Fibroblast of upper back skin (primary cell): Measurements from ENCODE around the gene FBXL4.
"Not testable (repeated sequence)": the region's sequence is repeated elsewhere in the genome, so short reads cannot be mapped to it uniquely, and the experiment has no call there.

Source experiments
- DNase-seq: peaks from one replicate; pipeline ENCODE4 v3.0.0-alpha.2; 2013

The FBXL4 gene

DNA sequence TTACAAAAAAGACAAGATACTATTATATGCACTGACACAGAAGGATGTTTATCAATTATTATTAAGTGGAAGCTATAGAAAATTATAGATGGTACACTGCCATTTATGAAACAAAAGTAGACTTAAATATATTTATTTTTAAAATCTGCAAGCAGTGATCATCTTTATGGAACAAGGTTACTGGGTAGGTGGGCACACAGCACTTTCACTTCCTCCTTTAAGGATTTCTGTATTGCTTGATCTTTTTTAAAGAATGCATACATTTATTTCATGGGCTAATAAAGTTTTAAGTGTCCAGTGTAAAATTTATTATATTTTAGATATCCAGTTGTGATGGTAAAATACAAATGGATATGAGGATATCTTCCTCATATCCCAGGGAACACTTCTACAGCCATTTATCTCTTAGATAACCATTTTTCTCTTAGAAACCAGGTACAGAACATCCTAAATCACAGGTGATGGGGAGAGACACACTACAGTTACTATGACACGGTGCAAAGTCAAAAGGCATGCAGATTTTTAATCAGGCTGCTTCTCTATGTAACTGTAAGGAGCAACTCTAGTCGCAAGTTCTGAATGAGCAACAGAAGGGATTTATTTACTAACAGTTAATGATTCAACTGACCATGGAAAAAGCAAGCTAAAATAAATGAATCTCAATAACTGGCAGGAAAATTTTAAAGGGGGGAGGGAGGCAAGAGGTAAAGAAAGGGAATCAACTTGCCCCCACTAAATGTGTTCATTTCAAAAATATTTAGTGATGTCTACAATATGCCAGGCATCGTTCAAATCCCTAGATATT, 2.2 kb downstream of the FBXL4 start:
- no peak for DNase-seq

DNA sequence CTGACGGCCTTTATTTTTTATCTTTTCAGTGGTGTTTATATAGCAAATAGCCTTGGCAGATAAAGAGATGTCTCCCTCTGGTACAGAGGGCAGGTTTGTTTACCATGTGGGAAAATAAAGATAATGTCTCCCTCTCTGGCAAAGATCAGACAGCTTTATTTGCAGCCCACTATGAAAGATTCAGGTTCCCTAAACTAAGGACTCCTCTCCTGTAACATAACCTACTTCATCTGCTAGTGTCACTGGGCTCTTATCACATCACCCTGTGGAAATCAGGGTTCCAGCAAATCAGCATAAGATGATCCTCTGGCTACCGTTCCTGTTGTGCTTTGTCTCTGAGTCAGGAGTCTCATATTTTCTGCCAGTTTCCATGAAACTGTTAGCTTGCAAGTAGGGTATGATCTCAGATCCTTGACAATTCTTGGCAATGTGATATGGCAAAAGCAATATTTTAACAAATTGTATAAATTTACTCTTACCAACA, 3.1 kb downstream of the FBXL4 start:
- DNase-seq: peak; percentile 8

GRCh38 chr6:98944168-98944567, 3.6 kb downstream of the FBXL4 start:
- DNase-seq: no peak

DNA sequence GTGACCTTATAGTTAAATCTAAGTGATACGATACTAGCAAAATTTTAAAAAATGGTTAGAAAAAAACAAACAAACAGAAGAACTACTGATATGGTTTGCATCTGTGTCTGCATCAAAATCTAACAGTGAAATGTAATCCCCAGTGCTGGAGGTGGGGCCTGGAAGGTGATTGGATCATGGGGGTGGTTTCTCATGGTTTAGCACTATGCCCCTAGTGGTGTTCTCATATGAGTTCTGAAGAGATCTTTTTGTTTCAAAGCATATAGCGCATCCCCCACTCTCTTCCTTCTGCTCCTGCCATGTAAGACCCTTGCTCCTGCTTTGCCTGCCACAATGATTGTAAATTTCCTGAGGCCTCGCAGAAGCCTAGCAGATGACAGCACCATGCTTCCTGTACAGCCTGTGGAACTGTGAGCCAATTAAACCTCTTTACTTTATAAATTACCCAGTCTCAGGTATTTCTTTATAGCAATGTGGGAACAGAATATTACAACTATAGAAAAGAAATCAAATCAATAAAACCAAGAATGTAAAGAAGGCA, 5.4 kb downstream of the FBXL4 start:
- no peak for DNase-seq

DNA sequence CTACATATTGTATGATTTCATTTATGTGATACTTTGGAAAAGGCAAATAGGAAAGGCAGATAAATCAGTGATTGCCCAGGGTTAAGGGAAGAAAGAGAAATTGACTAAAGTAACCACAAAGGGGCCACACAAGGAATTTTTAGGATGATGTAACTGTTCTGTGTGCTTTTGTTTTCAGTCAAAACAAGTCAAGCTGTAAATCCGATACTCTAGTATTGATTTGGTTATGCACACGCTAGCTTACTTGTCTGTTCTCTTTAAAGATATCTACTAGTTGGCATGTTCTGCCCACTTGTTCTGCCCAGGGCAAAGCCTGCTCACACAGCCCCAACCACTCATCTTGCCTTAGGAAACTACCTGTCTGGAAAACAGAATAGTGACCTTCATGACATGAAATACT, 6.4 kb downstream of the FBXL4 start:
- peak; percentile 8 for DNase-seq

GRCh38 chr6:98937351-98937750, 10.4 kb downstream of the FBXL4 start:
- no peak for DNase-seq

GRCh38 chr6:98932381-98932780, 15.4 kb downstream of the FBXL4 start:
- no peak for DNase-seq

DNA sequence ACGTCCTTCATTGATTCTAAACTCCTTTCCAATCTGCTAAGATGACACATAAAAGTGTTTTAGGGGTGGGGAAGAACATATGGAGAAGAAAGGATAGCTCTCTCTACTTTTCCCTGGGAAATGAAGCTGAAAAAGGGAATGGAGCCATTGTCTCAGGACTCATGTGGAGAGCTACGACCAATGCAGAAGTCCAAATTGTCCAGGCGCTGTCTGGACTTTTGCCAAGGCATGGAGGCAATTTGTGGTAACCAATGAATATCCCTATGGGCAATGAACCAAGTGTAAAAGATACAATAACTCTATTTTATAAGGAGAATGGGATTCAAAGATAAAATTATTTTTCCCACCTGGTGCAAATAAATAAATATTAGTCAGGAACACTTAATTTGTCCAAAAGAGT, 16.1 kb downstream of the FBXL4 start:
- no peak for DNase-seq

- peak; percentile 22 for DNase-seq
Observed at GRCh38 chr6:98929498-98930060, 18.2 kb downstream of the FBXL4 start.

GRCh38 chr6:98928688-98929087, 19.1 kb downstream of the FBXL4 start:
- no peak for DNase-seq

GRCh38 chr6:98927534-98927933, 20.2 kb downstream of the FBXL4 start:
- no peak for DNase-seq

- DNase-seq: no peak
Observed at GRCh38 chr6:98925831-98926230, 21.9 kb downstream of the FBXL4 start.

DNA sequence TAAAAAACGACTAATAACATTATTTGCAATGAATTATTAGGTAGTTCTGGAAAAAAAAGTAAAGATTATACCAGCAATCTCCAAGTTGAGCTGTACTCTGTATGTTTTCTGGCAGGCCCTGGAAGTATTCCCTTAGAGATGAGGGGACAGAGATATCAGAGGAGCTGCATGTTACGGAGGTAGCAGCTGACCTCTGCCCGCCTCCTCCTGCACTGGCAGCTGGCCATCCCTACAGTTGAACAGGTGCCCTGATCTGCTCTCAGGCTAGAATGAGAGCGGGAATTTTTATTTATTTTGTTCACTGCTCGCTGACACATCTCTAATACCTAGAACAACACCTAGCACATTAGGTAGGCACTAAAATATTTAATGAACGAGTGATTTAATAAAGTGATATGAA, 23.1 kb downstream of the FBXL4 start:
- no peak for DNase-seq

DNA sequence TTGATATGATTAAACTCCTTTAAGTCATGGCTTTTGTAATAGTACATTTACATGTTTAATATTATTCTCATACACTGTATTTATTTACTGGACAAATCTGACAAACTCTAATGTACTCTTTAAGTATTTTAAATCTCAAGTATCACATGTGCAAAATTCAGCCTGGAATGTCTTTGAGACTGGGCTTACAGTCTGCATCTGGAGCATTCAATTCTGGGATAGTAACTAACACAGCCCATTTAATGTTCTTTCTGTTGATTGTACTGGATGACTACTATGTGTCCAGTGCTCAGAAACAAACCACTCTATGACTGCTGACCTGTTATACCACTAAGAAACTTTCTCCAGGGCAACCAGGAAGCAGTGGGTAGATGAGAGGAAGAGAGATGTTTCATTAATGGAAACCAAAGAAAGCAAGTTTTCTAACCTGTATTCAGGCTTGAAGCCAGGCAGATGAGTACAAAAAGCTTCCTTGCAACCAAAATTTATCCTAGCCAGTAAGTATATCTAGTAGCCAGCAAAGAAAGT, 26.8 kb downstream of the FBXL4 start:
- no peak for DNase-seq

DNA sequence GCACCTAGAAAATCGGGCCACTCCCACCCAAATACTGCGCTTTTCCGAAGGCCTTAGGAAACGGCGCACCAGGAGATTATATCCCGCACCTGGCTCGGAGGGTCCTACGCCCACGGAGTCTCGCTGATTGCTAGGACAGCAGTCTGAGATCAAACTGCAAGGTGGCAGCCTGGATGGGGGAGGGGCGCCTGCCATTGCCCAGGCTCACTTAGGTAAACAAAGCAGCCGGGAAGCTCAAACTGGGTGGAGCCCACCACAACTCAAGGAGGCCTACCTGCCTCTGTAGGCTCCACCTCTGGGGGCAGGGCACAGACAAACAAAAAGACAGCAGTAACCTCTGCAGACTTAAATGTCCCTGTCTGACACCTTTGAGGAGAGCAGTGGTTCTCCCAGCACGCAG, 36.8 kb downstream of the FBXL4 start:
- DNase-seq: not testable (repeated sequence)

- DNase-seq: no peak
Observed at GRCh38 chr6:98909236-98909635, 38.5 kb downstream of the FBXL4 start.

DNA sequence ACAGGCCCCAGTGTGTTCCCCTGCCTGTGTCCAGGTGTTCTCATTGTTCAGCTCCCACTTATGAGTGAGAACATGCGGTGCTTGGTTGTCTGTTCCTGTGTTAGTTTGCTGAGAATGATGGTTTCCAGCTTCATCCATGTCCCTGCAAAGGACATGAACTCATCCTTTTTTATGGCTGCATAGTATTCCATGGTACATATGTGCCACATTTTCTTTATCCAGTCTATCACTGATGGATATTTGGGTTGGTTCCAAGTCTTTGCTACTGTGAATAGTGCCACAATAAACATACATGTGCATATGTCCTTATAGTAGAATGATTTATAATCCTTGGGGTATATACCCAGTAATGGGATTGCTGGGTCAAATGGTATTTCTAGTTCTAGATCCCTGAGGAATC, 41.4 kb downstream of the FBXL4 start:
- not testable (repeated sequence) for DNase-seq

DNA sequence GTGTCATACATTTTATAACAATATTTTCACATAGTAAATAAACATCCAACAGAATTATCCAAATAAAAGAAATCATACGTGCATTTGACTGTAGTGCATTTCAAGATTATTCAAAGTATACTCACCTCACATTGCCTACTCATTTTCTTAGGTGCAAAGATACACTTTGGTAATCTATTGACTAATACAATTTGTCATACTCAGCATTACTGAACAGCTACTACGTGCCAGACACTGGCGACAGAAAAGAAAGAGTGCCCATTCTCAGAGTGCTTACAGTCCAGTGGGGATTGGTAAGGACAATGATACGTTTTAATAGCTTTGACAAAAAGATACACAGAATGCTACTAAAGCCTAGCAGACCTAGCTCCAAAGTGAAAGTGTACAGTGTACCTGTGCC, 42.0 kb downstream of the FBXL4 start:
- no peak for DNase-seq

- DNase-seq: peak; percentile 63
Observed at GRCh38 chr6:98904096-98904495, 43.6 kb downstream of the FBXL4 start.

- DNase-seq: no peak
Observed at GRCh38 chr6:98900706-98901105, 47.0 kb downstream of the FBXL4 start.

DNA sequence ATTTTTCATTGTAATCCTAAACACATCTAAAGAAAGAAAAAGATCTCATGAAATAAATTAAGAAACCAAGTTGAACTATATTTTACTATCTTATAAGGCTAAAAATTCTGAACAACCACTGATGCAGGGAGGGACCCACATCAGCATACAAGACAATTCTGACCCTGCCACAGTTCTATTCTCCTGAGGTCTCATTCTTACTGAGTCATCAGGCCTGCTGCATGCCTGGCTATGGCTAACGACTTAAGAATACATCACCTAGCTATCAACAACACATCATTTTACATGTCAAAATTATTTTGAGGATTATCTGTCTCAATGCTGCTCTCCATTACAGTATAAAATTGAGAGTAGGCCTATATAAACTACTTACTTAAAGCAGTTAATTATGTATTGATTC, 52.9 kb downstream of the FBXL4 start:
- peak; percentile 41 for DNase-seq

- no peak for DNase-seq
Observed at GRCh38 chr6:98887650-98888049, 60.1 kb downstream of the FBXL4 start.

DNA sequence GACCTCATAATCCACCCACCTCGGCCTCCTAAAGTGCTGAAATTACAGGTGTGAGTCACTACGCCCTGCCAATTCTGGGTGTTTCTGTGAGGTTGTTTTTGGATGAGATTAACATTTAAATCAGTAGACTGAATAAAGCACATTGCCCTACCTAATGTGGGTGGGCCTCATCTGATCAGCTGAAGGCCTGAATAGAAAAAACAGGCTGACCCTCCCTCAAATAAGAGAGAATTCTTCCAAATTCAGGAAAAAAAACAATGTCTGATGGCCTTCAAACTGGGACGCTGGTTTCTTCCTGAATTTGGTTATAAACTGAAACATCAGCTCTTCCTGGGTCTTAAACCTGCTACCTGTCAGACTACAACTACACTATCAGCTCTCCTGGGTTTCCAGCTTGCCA, 62.4 kb downstream of the FBXL4 start:
- no peak for DNase-seq

- DNase-seq: no peak
Observed at GRCh38 chr6:98880486-98880885, 67.3 kb downstream of the FBXL4 start.
